NCI-H345 treated with DMSO at 0.1 percent for 48 hours (cell line): ENCODE data around the gene CLDN7.

Source experiments
- DNase-seq: peaks from one replicate; lab custom pipeline; 2025; ENCODE audit not compliant: unreplicated experiment; lab: John Stamatoyannopoulos, UW

Gene CLDN7

GRCh38 chr17:7221278-7222092 lies 40.8 kb downstream of the CLDN7 start:
- DNase-seq = no peak

- DNase-seq = no peak
Observed at GRCh38 chr17:7220593-7221277, 41.5 kb downstream of the CLDN7 start.

GRCh38 chr17:7219812-7220592 lies 42.3 kb downstream of the CLDN7 start, which contains the start of the genes ACADVL and DLG4:
Gene ACADVL, plus strand, starts transcription at chr17:7219938. Its CDS starts 47 bp downstream, at chr17:7219985.
Gene DLG4, minus strand, starts transcription at chr17:7219836.
- DNase-seq = no peak

GRCh38 chr17:7219229-7219811 lies 43.0 kb downstream of the CLDN7 start:
- no peak for DNase-seq

- DNase-seq = no peak
Observed at GRCh38 chr17:7218758-7219157, 43.5 kb downstream of the CLDN7 start.

GRCh38 chr17:7218166-7218565 lies 44.1 kb downstream of the CLDN7 start:
- DNase-seq = no peak

GRCh38 chr17:7217113-7217987 lies 44.9 kb downstream of the CLDN7 start:
- DNase-seq = no peak

GRCh38 chr17:7216242-7217112 lies 45.8 kb downstream of the CLDN7 start:
- no peak for DNase-seq

- no peak for DNase-seq
Observed at GRCh38 chr17:7215652-7216180, 46.6 kb downstream of the CLDN7 start.

GRCh38 chr17:7215136-7215638 lies 47.1 kb downstream of the CLDN7 start:
- DNase-seq = no peak

- peak; percentile 92 for DNase-seq
Observed at GRCh38 chr17:7214300-7215135, 47.8 kb downstream of the CLDN7 start.

GRCh38 chr17:7213895-7214299 lies 48.4 kb downstream of the CLDN7 start:
- peak; percentile 85 for DNase-seq

GRCh38 chr17:7211491-7212273 lies 50.6 kb downstream of the CLDN7 start:
- DNase-seq = no peak
